Loucy (cell line): ENCODE results near the gene DNAI7.

Experiments
- CTCF ChIP-seq: fragments of 200-600 bp; sonication (generic); conservative IDR thresholded peaks from 2 replicates; pipeline ENCODE4 v1.5.1; 2014; ENCODE audit warnings: mild to moderate bottlenecking, antibody characterized with exemption, low read length
- EZH2phosphoT487 ChIP-seq: fragments of 200-600 bp; IDR thresholded peaks from 2 replicates; pipeline ENCODE4 v1.6.1; 2018; ENCODE audit warnings: antibody characterized with exemption, mild to moderate bottlenecking, moderate library complexity, borderline replicate concordance

DNA sequence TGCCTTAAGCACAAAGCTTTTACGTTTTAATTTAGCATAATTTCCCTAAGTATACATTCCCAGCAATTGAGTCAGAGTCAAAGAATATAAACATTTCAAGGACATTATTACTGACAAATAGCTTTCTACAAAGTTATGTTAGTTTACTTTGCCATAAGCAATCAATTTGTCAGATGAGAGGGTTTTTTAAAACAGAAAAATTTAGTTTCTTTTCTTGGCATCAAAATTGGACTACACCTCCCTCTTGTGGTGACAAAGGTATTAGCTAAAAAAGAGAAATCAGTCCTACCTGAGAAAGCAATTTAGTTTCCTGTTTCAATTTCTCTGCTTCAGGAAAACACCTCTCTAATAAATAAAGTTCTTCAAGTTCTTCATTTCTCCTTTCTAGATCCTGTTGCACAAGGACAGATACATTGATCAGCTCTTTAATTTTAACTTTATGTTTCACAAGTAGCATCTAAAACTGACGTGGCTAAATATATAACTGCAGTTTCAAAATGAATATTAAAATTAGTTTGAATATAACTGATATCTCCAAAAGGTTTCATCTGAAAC, 39.9 kb downstream of the DNAI7 start:
- peak; percentile 83 for TF ChIP-seq CTCF
- TF ChIP-seq EZH2phosphoT487 = no peak
